Activated B cell treated with CpG ODN at 0.5 μM for 24 hours (primary cell): ENCODE results near the gene EHD2. TPM values are rescaled to one million over a fixed set of nuclear protein-coding genes. Genes with fewer than 3 reads are reported as not detected.

Experiments
- ATAC-seq: fragments of 200-7000 bp; cut with Tn5 transposase; one replicate; pipeline ENCODE4 v1.10.0; 2021; ENCODE audit warnings: low read depth, mild to moderate bottlenecking, moderate library complexity
- CTCF ChIA-PET: fragments of 350-600 bp; sonication (Branson Sonifier 250); formaldehyde crosslinking; loops from one replicate; lab custom pipeline; 2021; ENCODE audit warnings: antibody characterized with exemption; lab: Charles Lee
- POLR2A ChIA-PET: fragments of 350-600 bp; sonication (Branson Sonifier 250); formaldehyde crosslinking; loops from one replicate; lab custom pipeline; 2021; ENCODE audit warnings: antibody characterized with exemption; lab: Charles Lee
- DNase-seq: peaks from one replicate; pipeline ENCODE4 v3.0.0; 2022
- H3K27ac Mint-ChIP-seq: one replicate; pipeline ENCODE4 v1.8.0; 2020; ENCODE audit warnings: mixed read lengths
- H3K27me3 Mint-ChIP-seq: one replicate; pipeline ENCODE4 v1.8.0; 2021; ENCODE audit warnings: mixed read lengths
- H3K36me3 Mint-ChIP-seq: one replicate; pipeline ENCODE4 v1.8.0; 2021; ENCODE audit warnings: low read depth, mixed read lengths
- H3K4me1 Mint-ChIP-seq: one replicate; pipeline ENCODE4 v1.8.0; 2021; ENCODE audit warnings: mixed read lengths
- H3K4me3 Mint-ChIP-seq: one replicate; pipeline ENCODE4 v1.8.0; 2020; ENCODE audit warnings: mild to moderate bottlenecking, mixed read lengths
- H3K9me3 Mint-ChIP-seq: one replicate; pipeline ENCODE4 v1.8.0; 2020; ENCODE audit warnings: mixed read lengths
- intact Hi-C: fragments of 100-400 bp; cut with micrococcal nuclease; formaldehyde crosslinking; loops from one replicate; pipeline ENCODE4 v1.15.1; 2024
- total RNA-seq: library from RNA; stranded (reverse); gene quantifications from 2 replicates; pipeline ENCODE4 v1.2.3, GENCODE V29; 2022
- TF ChIP-seq, protein P1 (sequence below): fragments of 200-600 bp; IDR thresholded peaks from one replicate; pipeline ENCODE4 v1.8.0; 2022; ENCODE audit warnings: antibody characterized with exemption, mild to moderate bottlenecking

The EHD2 gene
- total RNA-seq, 1 donor from 2014 or later: not detected

DNA sequence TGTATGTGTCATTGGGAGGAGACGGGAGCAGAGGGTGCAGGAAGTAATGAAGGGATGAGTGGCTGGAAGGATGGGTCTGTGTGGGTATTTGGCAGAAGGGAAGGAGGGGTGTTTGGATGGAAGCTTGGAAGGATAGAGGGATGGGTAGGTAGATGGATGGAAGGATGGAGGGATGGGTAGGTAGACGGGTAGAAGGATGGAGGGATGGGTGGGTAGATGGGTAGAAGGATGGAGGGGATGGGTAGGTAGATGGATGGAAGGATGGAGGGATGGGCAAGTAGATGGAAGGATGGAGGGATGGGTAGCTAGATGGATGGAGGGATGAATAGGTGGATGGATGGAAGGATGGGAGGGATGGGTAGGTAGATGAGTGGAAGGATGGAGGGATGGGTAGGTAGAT is 41.7 kb upstream of the EHD2 start:
- H3K36me3 Mint-ChIP-seq: peaks cover 46% of the 10 kb centered on the region

DNA sequence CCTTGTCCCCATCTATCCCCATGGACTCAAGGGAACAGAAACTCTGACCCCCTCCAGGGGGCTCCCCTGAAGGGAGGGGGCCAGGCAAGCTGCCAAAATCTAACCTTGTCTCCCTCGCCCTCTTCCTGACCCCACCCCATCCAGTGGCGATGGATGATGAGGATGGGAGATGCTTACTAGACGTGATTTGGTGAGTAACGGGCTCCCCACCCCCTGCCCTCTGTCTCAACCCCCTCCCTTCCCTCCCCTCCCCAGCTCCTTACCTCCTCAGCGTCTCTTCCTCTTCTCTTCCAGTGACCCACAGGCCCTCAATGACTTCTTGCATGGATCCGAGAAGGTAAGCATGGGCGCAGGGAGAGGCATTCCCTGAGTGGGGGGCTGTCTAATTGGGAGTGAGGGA is 39.8 kb upstream of the EHD2 start:
- CTCF ChIA-PET: no interaction called here
- H3K4me3 Mint-ChIP-seq: no peak overlapping the region
- TF ChIP-seq, protein P1, sequence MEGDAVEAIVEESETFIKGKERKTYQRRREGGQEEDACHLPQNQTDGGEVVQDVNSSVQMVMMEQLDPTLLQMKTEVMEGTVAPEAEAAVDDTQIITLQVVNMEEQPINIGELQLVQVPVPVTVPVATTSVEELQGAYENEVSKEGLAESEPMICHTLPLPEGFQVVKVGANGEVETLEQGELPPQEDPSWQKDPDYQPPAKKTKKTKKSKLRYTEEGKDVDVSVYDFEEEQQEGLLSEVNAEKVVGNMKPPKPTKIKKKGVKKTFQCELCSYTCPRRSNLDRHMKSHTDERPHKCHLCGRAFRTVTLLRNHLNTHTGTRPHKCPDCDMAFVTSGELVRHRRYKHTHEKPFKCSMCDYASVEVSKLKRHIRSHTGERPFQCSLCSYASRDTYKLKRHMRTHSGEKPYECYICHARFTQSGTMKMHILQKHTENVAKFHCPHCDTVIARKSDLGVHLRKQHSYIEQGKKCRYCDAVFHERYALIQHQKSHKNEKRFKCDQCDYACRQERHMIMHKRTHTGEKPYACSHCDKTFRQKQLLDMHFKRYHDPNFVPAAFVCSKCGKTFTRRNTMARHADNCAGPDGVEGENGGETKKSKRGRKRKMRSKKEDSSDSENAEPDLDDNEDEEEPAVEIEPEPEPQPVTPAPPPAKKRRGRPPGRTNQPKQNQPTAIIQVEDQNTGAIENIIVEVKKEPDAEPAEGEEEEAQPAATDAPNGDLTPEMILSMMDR: no peak
- peaks cover 56% of the 10 kb centered on the region for H3K36me3 Mint-ChIP-seq
- intact Hi-C loops: no loop called here
- no peaks in the 10 kb centered on the region for H3K4me1 Mint-ChIP-seq
- no peak for DNase-seq
- no peak for ATAC-seq
- POLR2A ChIA-PET: no interaction called here
- H3K9me3 Mint-ChIP-seq: no peaks in the 10 kb centered on the region
- H3K27ac Mint-ChIP-seq: no peak overlapping the region
- no peaks in the 10 kb centered on the region for H3K27me3 Mint-ChIP-seq

More for the DNA sequence above, 41.7 kb upstream of the EHD2 start:
- intact Hi-C loops: no loop called here
- no peaks in the 10 kb centered on the region for H3K27me3 Mint-ChIP-seq
- TF ChIP-seq, protein P1: no peak
- H3K27ac Mint-ChIP-seq: no peak overlapping the region
- H3K4me1 Mint-ChIP-seq: no peaks in the 10 kb centered on the region
- no peak overlapping the region for H3K4me3 Mint-ChIP-seq
- no peak for ATAC-seq
- H3K9me3 Mint-ChIP-seq: no peaks in the 10 kb centered on the region
- CTCF ChIA-PET: no interaction called here
- POLR2A ChIA-PET: no interaction called here
- no peak for DNase-seq

DNA sequence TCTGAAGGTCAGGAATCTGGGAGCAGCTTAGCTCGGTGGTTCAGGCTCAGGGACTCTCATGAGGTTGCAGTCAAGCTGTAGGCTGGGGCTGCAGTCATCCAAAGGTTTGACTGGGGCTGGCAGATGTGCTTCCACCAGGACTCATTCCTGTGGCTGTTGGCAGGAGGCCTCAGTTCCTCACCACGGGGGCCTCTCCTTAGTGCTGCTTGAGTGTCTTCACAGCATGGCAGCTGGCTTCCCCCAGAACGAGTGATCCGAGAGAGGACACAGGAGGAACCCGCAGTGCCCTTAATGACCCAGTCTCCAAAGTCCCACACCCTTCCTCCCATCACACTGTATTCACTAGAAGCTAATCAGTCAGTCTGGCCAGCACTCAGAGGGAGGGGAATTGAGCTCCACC is 38.7 kb upstream of the EHD2 start:
- no peak for DNase-seq
- Mint-ChIP-seq H3K36me3 (peaks cover 60% of the 10 kb centered on the region), H3K27ac (no peak overlapping the region), H3K27me3 (no peaks in the 10 kb centered on the region), H3K4me3 (no peak overlapping the region), H3K4me1 (no peaks in the 10 kb centered on the region), H3K9me3 (no peaks in the 10 kb centered on the region)
- intact Hi-C loops: no loop called here
- ChIA-PET CTCF (no interaction called here), POLR2A (no interaction called here)
- ATAC-seq: no peak
- TF ChIP-seq, protein P1: no peak

DNA sequence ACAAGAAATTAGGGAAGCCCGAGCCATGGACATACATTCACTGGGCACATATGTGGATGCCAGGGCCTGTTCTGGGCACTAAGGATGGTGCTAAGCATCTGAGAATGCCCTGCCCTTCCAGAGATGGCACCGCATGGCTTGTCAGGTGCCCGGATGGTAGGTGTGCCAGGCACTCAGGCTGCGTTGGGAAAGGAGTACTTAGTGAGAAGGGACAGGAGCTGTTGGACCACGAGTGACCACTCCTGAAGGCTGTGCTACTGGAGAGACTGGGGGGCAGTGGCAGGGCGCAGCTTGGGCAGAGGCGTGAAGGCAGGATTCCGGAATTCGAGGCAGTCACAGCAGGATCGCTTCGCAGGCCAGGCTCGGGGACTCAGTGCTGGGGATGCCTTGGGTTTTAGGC is 38.0 kb upstream of the EHD2 start:
- TF ChIP-seq, protein P1: no peak
- DNase-seq (no peak), ATAC-seq (no peak)
- H3K9me3 Mint-ChIP-seq: no peaks in the 10 kb centered on the region
- ChIA-PET CTCF (no interaction called here), POLR2A (no interaction called here)
- no peak overlapping the region for H3K27ac Mint-ChIP-seq
- no peaks in the 10 kb centered on the region for H3K27me3 Mint-ChIP-seq
- H3K4me3 Mint-ChIP-seq: no peak overlapping the region
- H3K4me1 Mint-ChIP-seq: no peaks in the 10 kb centered on the region
- peaks cover 56% of the 10 kb centered on the region for H3K36me3 Mint-ChIP-seq
- intact Hi-C loops: no loop called here

DNA sequence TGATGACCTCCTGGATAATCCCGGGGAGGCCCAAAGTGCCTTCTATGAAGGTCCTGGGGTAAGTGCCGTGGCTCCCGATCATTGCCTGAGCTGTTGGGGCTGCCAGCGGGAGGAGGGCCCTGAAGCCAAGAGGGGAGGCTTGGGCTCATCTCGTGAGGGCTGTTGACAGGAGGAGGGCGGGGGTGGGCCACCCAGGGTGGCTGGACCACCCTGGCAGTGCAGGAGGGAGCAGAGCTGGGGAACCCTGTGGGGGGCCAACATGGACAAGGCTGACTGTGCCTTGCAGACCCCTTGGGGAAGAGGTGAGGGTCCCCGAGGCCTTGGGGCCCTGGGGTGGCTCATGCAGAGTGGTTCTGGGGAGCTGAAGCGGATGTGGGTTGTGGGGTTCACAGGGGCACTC is 37.4 kb upstream of the EHD2 start:
- DNase-seq (no peak), ATAC-seq (no peak)
- H3K9me3 Mint-ChIP-seq: no peaks in the 10 kb centered on the region
- intact Hi-C loops: no loop called here
- no peaks in the 10 kb centered on the region for H3K4me1 Mint-ChIP-seq
- TF ChIP-seq, protein P1: no peak
- no peak overlapping the region for H3K4me3 Mint-ChIP-seq
- POLR2A ChIA-PET: interaction anchor here (0.6 kb wide), 1 partner anchor 183 kb away, joined by 8 read pairs; no protein-coding TSS in a partner anchor
- H3K36me3 Mint-ChIP-seq: peaks cover 52% of the 10 kb centered on the region
- H3K27ac Mint-ChIP-seq: no peak overlapping the region
- no peaks in the 10 kb centered on the region for H3K27me3 Mint-ChIP-seq
- CTCF ChIA-PET: no interaction called here
